ENCODE measurements around the gene TENT4B.
"Not testable (repeated sequence)": the region's sequence is repeated elsewhere in the genome, so short reads cannot be mapped to it uniquely, and the experiment has no call there.

Gene TENT4B

GRCh38 chr16:50152807-50153595 lies at the start of gene TENT4B:
TENT4B (plus strand) TSS chr16:50153306; CDS start chr16:50153622, 316 bp downstream.
- intact Hi-C loops (cut with DNase I): loop anchor here (2.0 to 10.0 kb wide), 3 partner anchors 52 to 128 kb away; partner anchors contain the start of genes CNEP1R1 and HEATR3
- peak; percentile 67 to 95 (median 90) for DNase-seq

- intact Hi-C loops (cut with DNase I): no loop called here
- DNase-seq: peak in 1 of 42 donors; percentile 21
These were observed 49.3 kb upstream of the TENT4B start for GRCh38 chr16:50103764-50104163.

- intact Hi-C loops (cut with DNase I): no loop called here
- DNase-seq: no peak
These were observed 38.6 kb upstream of the TENT4B start for GRCh38 chr16:50114357-50115129.

GRCh38 chr16:50120711-50121110 lies 32.4 kb upstream of the TENT4B start:
- DNase-seq: no peak
- intact Hi-C loops (cut with DNase I): no loop called here

GRCh38 chr16:50121278-50121677 lies 31.8 kb upstream of the TENT4B start:
- no peak for DNase-seq
- intact Hi-C loops (cut with DNase I): no loop called here

GRCh38 chr16:50121721-50122445 lies 31.2 kb upstream of the TENT4B start:
- intact Hi-C loops (cut with DNase I): no loop called here
- DNase-seq: no peak

- intact Hi-C loops (cut with DNase I): no loop called here
- no peak for DNase-seq
These were observed 29.7 kb upstream of the TENT4B start for GRCh38 chr16:50123417-50123816.

- DNase-seq: no peak
- intact Hi-C loops (cut with DNase I): no loop called here
These were observed 28.3 kb upstream of the TENT4B start for GRCh38 chr16:50124769-50125168.

GRCh38 chr16:50126183-50126582 lies 26.9 kb upstream of the TENT4B start:
- intact Hi-C loops (cut with DNase I): no loop called here
- DNase-seq: peak in 1 of 42 donors; percentile 3

GRCh38 chr16:50132571-50132970 lies 20.5 kb upstream of the TENT4B start:
- not testable (repeated sequence) for DNase-seq

GRCh38 chr16:50133214-50133613 lies 19.9 kb upstream of the TENT4B start:
- DNase-seq: no peak
- intact Hi-C loops (cut with DNase I): no loop called here

More at GRCh38 chr16:50132571-50132970, 20.5 kb upstream of the TENT4B start:
- intact Hi-C loops (cut with DNase I): not testable (repeated sequence)

GRCh38 chr16:50136399-50136798 lies 16.7 kb upstream of the TENT4B start:
- DNase-seq: no peak
- intact Hi-C loops (cut with DNase I): no loop called here

GRCh38 chr16:50137268-50137667 lies 15.8 kb upstream of the TENT4B start:
- intact Hi-C loops (cut with DNase I): no loop called here
- DNase-seq: no peak

GRCh38 chr16:50139580-50139979 lies 13.5 kb upstream of the TENT4B start:
- DNase-seq: no peak
- intact Hi-C loops (cut with DNase I): no loop called here

- intact Hi-C loops (cut with DNase I): no loop called here
- DNase-seq: no peak
These were observed 8.9 kb upstream of the TENT4B start for GRCh38 chr16:50144211-50144610.

GRCh38 chr16:50146479-50147435 lies 6.3 kb upstream of the TENT4B start:
- intact Hi-C loops (cut with DNase I): no loop called here
- DNase-seq: peak in 1 of 42 donors; percentile 8

GRCh38 chr16:50151322-50151721 lies 1.8 kb upstream of the TENT4B start:
- no peak for DNase-seq
- intact Hi-C loops (cut with DNase I): loop anchor here (5.0 to 10.0 kb wide), 2 partner anchors 53 to 84 kb away; partner anchors contain the start of gene HEATR3

- intact Hi-C loops (cut with DNase I): loop anchor here (2.0 to 10.0 kb wide), 3 partner anchors 53 to 127 kb away; partner anchors contain the start of genes CNEP1R1 and HEATR3
- DNase-seq: no peak
These were observed 1.4 kb upstream of the TENT4B start for GRCh38 chr16:50151756-50152155.

Measured in head of caudate nucleus (tissue), 42 donors.